Endodermal cell (in vitro differentiated cells): ENCODE results near the gene GNG12. TPM values are rescaled to one million over a fixed set of nuclear protein-coding genes. Genes with fewer than 3 reads are reported as not detected.

ENCODE experiments used
- DNase-seq: peaks from one replicate; pipeline ENCODE4 v3.0.0-alpha.2; 2017
- H3K27ac ChIP-seq: 2 replicates; pipeline ENCODE4 v1.5.1; 2013; ENCODE audit warnings: mild to moderate bottlenecking, low read depth, low read length, moderate library complexity
- H3K27me3 ChIP-seq: 2 replicates; pipeline ENCODE4 v1.6.1; 2013; ENCODE audit warnings: mild to moderate bottlenecking, low read length, moderate library complexity; ENCODE audit not compliant: insufficient read depth, control insufficient read depth, poor library complexity, severe bottlenecking
- H3K36me3 ChIP-seq: 2 replicates; pipeline ENCODE4 v1.7.0; 2013; ENCODE audit warnings: mild to moderate bottlenecking, low read length, moderate library complexity; ENCODE audit not compliant: control insufficient read depth, insufficient read depth
- H3K4me1 ChIP-seq: one replicate; pipeline ENCODE4 v1.7.0; 2013; ENCODE audit warnings: low read length; ENCODE audit not compliant: control insufficient read depth, insufficient read depth
- H3K4me3 ChIP-seq: 2 replicates; pipeline ENCODE4 v1.5.1; 2013; ENCODE audit warnings: mild to moderate bottlenecking, low read length, moderate library complexity
- H3K9ac ChIP-seq: 2 replicates; pipeline ENCODE4 v1.6.1; 2013; ENCODE audit warnings: mild to moderate bottlenecking, low read length, moderate library complexity; ENCODE audit not compliant: poor library complexity, severe bottlenecking; ENCODE audit errors: extremely low read depth
- H3K9me3 ChIP-seq: 2 replicates; pipeline ENCODE4 v1.6.1; 2013; ENCODE audit warnings: mild to moderate bottlenecking, low read length, moderate library complexity; ENCODE audit not compliant: control insufficient read depth
- H3K27ac Mint-ChIP-seq: 2 replicates; pipeline ENCODE4 v1.8.0; 2020; ENCODE audit warnings: mixed read lengths
- H3K27me3 Mint-ChIP-seq: 2 replicates; pipeline ENCODE4 v1.8.0; 2021; ENCODE audit warnings: mild to moderate bottlenecking, mixed read lengths; ENCODE audit not compliant: insufficient read depth
- H3K36me3 Mint-ChIP-seq: 2 replicates; pipeline ENCODE4 v1.8.0; 2020; ENCODE audit warnings: low read depth, mixed read lengths
- H3K4me1 Mint-ChIP-seq: 2 replicates; pipeline ENCODE4 v1.8.0; 2020; ENCODE audit warnings: mixed read lengths
- H3K4me3 Mint-ChIP-seq: 2 replicates; pipeline ENCODE4 v1.8.0; 2020; ENCODE audit warnings: mild to moderate bottlenecking, moderate library complexity, mixed read lengths
- H3K9me3 Mint-ChIP-seq: 2 replicates; pipeline ENCODE4 v1.8.0; 2020; ENCODE audit warnings: mild to moderate bottlenecking, mixed read lengths
- WGBS, 2 experiments: methylation state at CpG; one replicate each; pipeline versions ENCODE4 v1.1.5 to v1.1.7; 2013; ENCODE audit warnings: missing lambda C conversion rate in 2 of 2, mixed read lengths in 1 of 2; ENCODE audit not compliant: insufficient coverage in 1 of 2, insufficient read length in 1 of 2; 5-methylcytosine and 5-hydroxymethylcytosine counted together
- total RNA-seq, 2 donors: library from RNA; stranded (reverse); fragmentation: NEBNext Ultra II Directional in 1 of 2; extraction: Animal tissue kit (Norgen Biotek cat#: 25700) in 1 of 2; gene quantifications; 2 replicates in 1 of 2; 3 replicates in 1 of 2; pipeline ENCODE4 v1.2.1, GENCODE V29; 2021
- TF ChIP-seq, protein P1 (sequence below): fragments of 200-600 bp; sonication (generic); conservative IDR thresholded peaks from 2 replicates; pipeline ENCODE4 v1.5.0; 2021; ENCODE audit warnings: antibody characterized with exemption, mild to moderate bottlenecking

GNG12 gene
- total RNA-seq, 2 donors from 2014 or later, result 7.7 to 9.2 TPM

GRCh38 chr1:67747671-67748546, 85.4 kb downstream of the GNG12 start:
- Histone ChIP-seq H3K27me3 (peaks cover 14% of the 10 kb centered on the region), H3K9ac (no peak overlapping the region), H3K9me3 (no peaks in the 10 kb centered on the region), H3K4me1 (peaks cover 28% of the 10 kb centered on the region), H3K27ac (no peak overlapping the region), H3K4me3 (no peak overlapping the region), H3K36me3 (no peaks in the 10 kb centered on the region)
- H3K4me1 Mint-ChIP-seq, result peaks cover 53% of the 10 kb centered on the region
- 64 to 73% methylated on average over 3 to 4 of the region's 4 CpGs for WGBS, 2 experiments
- H3K27me3 Mint-ChIP-seq, result peaks cover 4% of the 10 kb centered on the region
- H3K27ac Mint-ChIP-seq, result no peak overlapping the region
- H3K36me3 Mint-ChIP-seq, result no peaks in the 10 kb centered on the region
- TF ChIP-seq, protein P1, sequence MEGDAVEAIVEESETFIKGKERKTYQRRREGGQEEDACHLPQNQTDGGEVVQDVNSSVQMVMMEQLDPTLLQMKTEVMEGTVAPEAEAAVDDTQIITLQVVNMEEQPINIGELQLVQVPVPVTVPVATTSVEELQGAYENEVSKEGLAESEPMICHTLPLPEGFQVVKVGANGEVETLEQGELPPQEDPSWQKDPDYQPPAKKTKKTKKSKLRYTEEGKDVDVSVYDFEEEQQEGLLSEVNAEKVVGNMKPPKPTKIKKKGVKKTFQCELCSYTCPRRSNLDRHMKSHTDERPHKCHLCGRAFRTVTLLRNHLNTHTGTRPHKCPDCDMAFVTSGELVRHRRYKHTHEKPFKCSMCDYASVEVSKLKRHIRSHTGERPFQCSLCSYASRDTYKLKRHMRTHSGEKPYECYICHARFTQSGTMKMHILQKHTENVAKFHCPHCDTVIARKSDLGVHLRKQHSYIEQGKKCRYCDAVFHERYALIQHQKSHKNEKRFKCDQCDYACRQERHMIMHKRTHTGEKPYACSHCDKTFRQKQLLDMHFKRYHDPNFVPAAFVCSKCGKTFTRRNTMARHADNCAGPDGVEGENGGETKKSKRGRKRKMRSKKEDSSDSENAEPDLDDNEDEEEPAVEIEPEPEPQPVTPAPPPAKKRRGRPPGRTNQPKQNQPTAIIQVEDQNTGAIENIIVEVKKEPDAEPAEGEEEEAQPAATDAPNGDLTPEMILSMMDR, result no peak
- H3K4me3 Mint-ChIP-seq, result no peak overlapping the region
- no peak for DNase-seq
- H3K9me3 Mint-ChIP-seq, result no peaks in the 10 kb centered on the region

DNA sequence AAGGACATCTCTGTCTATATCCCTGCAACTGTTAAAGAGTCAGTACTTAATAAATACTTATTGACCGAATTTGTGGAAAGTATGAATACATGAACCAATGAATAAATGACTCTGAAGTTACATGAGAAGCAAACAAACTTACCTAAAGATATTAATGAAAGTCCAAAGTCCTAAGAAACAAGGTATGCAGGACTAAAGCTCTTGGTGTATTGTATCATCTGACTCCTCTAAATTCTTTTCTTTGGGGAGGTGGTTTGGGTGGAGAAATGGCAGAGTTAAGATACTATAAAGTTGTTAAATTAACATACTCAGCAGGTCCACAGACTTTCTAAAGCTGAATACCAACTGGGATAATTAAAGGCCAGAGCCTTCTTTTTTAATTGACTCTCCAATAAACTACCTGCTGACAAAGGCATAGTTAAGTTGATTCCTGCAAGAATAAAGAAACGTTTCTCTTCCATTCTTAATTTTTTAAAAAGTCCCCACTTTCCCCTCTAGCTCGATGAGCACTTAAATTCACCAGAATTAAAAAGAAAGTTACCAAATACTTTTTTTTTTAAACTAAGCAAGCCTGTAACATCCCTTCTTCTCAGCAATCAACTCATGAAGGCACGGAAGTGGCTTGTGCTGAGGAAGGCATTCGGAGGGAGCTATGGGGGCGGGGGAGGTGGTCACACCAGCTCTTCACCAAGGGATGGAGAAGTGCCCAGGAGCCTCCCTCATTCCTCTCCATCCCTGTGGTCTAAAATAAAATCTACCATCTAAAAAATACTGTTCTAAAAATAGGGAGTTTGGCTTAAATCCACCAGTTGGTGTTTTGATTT, 87.2 kb downstream of the GNG12 start:
- Mint-ChIP-seq H3K27me3 (peaks cover 4% of the 10 kb centered on the region), H3K4me1 (peaks cover 61% of the 10 kb centered on the region), H3K4me3 (no peak overlapping the region), H3K27ac (no peak overlapping the region), H3K9me3 (no peaks in the 10 kb centered on the region), H3K36me3 (no peaks in the 10 kb centered on the region)
- Histone ChIP-seq H3K27ac (no peak overlapping the region), H3K9me3 (no peaks in the 10 kb centered on the region), H3K4me1 (peaks cover 35% of the 10 kb centered on the region), H3K27me3 (peaks cover 14% of the 10 kb centered on the region), H3K4me3 (no peak overlapping the region), H3K9ac (no peak overlapping the region), H3K36me3 (no peaks in the 10 kb centered on the region)
- DNase-seq, result peak; percentile 66
- WGBS, 2 experiments, result 0 to 46% methylated on average over 2 to 6 of the region's 6 CpGs
- TF ChIP-seq, protein P1, result no peak

GRCh38 chr1:67743072-67743725, 90.1 kb downstream of the GNG12 start:
- H3K4me1 Mint-ChIP-seq, result peaks cover 46% of the 10 kb centered on the region

More at GRCh38 chr1:67743072-67743725, 90.1 kb downstream of the GNG12 start:
- Mint-ChIP-seq H3K27ac (peak overlapping the region; percentile 32), H3K4me3 (no peak overlapping the region), H3K9me3 (no peaks in the 10 kb centered on the region), H3K36me3 (no peaks in the 10 kb centered on the region), H3K27me3 (peaks cover 4% of the 10 kb centered on the region)
- no peak for DNase-seq
- peak overlapping the region; percentile 27 for H3K4me3 ChIP-seq
- no peak overlapping the region for H3K27ac ChIP-seq
- H3K27me3 ChIP-seq, result peaks cover 14% of the 10 kb centered on the region
- no peaks in the 10 kb centered on the region for H3K36me3 ChIP-seq
- TF ChIP-seq, protein P1, result no peak
- H3K4me1 ChIP-seq, result peaks cover 20% of the 10 kb centered on the region
- WGBS, 2 experiments, result 38 to 53% methylated on average over 3 of the region's 3 CpGs
- no peaks in the 10 kb centered on the region for H3K9me3 ChIP-seq
- H3K9ac ChIP-seq, result no peak overlapping the region
